ENCODE data around the gene REV1. TPM values are rescaled to one million over a fixed set of nuclear protein-coding genes. Genes with fewer than 3 reads are reported as not detected.

REV1 gene
- total RNA-seq, 2 donors from 2014 or later: 30.7 to 34.3 TPM

- intact Hi-C loops (cut with DNase I): no loop called here
- no peak for DNase-seq (ENCODE audit: low spot score)
Measured at GRCh38 chr2:99467390-99467789, 22.4 kb downstream of the REV1 start.

- intact Hi-C loops (cut with DNase I): no loop called here
Measured at GRCh38 chr2:99461828-99462483, 27.9 kb downstream of the REV1 start.

GRCh38 chr2:99458529-99458928 is 31.3 kb downstream of the REV1 start:
- no peak for DNase-seq (ENCODE audit: low spot score)
- intact Hi-C loops (cut with DNase I): no loop called here

More at GRCh38 chr2:99461828-99462483, 27.9 kb downstream of the REV1 start:
- DNase-seq (ENCODE audit: low spot score): no peak

GRCh38 chr2:99451686-99452085 is 38.1 kb downstream of the REV1 start:
- intact Hi-C loops (cut with DNase I): no loop called here
- no peak for DNase-seq (ENCODE audit: low spot score)

GRCh38 chr2:99451280-99451679 is 38.5 kb downstream of the REV1 start:
- no peak for DNase-seq (ENCODE audit: low spot score)
- intact Hi-C loops (cut with DNase I): no loop called here

GRCh38 chr2:99450199-99450598 is 39.6 kb downstream of the REV1 start:
- DNase-seq (ENCODE audit: low spot score): no peak
- intact Hi-C loops (cut with DNase I): no loop called here

DNA sequence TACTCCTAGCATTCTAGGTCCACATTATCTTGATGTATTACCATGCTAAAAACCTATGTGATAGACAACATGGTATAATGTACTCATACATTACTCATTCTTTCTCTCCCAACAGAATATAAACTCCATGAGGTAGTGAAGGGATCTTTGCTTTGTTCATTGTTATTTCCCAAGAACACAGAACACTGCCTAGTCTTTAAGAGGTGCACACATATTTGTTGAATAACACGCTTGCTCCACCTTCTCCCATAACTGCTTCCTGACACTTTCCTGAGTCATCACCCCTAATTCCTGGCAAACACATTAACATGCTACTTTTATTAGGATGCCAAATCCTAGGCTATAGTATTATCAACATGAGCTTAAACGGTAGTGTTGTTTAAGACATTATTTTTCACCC is 41.3 kb downstream of the REV1 start:
- no peak for DNase-seq (ENCODE audit: low spot score)
- intact Hi-C loops (cut with DNase I): no loop called here

DNA sequence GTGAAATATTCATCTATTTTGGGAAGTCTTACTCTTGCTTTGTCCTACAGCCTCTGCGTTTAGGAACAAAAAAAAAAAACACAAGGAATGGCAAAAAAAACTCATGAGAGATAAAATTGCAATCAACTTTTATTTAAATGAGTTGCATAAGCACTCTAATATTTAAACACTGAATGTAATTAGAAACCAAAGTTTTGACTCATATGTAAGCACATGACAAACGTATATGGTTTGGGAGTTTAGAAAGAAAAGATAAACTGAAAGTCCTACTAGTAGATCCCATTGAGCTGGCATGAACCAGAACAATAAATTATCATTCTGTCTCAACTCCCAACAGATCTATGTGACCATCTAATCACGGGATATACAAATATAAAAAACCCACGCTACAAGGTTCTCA is 44.8 kb downstream of the REV1 start:
- intact Hi-C loops (cut with DNase I): loop anchor here in 1 of 2 donors (2.0 kb wide), 1 partner anchor 44 kb away; no protein-coding TSS in a partner anchor

GRCh38 chr2:99444222-99444621 is 45.6 kb downstream of the REV1 start:
- intact Hi-C loops (cut with DNase I): loop anchor here in 1 of 2 donors (2.0 kb wide), 1 partner anchor 45 kb away; no protein-coding TSS in a partner anchor
- DNase-seq (ENCODE audit: low spot score): no peak

More for the DNA sequence above, 44.8 kb downstream of the REV1 start:
- DNase-seq (ENCODE audit: low spot score): no peak

DNA sequence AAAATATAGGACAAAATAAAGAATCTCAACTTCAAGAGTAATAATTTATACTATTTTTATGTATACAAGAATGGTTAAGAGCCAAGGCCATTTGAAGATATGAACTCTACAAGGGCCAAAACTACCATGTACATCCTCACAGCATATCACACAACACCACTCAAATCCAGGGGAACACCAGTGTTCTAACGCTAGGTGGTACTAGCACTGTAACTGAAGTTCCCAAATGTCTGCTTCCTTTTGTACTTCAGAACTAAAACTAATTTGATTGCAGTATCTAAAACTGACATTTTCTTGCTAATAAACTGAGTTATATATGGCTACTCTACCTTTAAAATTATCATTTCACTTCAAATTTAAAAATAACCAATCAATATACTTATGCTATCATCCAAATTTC is 47.0 kb downstream of the REV1 start:
- intact Hi-C loops (cut with DNase I): no loop called here
- DNase-seq (ENCODE audit: low spot score): no peak

GRCh38 chr2:99439971-99440505 is 49.8 kb downstream of the REV1 start:
- no peak for DNase-seq (ENCODE audit: low spot score)
- intact Hi-C loops (cut with DNase I): no loop called here

DNA sequence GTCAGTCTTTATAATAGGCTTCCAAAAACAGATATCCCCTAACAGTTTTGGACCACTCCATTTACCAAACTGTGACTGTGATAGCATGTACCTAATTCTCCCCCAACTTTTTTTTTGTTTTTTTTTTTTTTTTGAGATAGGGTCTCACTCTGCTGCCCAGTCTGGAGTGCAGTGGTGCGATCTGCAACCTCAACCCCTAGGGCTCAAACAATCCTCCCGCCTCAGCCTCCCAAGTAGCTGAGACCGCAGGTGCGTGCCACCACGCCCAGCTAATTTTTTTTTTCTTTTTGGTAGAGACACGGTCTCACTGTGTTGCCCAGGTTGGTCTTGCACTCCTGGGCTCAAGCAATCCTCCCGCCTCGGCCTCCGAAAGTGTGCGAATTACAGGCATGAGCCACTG is 52.9 kb downstream of the REV1 start:
- DNase-seq (ENCODE audit: low spot score): no peak
- intact Hi-C loops (cut with DNase I): no loop called here

DNA sequence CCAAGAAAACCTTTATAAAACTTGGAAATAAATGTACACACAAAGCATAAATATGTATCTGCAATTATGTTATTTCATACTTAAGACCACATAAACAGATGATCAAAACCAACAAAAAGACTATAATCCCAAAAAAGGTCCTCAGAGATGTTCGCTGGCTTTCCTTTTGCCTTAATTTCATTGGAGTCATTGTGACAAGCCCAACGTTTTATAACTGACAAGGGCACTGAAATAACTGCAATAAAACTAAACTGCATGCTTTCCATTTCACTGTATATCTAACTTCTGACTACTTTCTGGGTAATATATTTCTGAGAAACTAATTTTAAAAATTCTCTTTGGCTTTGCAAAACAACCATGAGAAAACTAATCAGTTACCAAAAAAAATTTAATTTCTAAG is 56.5 kb downstream of the REV1 start:
- no peak for DNase-seq (ENCODE audit: low spot score)
- intact Hi-C loops (cut with DNase I): no loop called here

- no peak for DNase-seq (ENCODE audit: low spot score)
- intact Hi-C loops (cut with DNase I): no loop called here
Measured at GRCh38 chr2:99431587-99432275, 58.1 kb downstream of the REV1 start.

DNA sequence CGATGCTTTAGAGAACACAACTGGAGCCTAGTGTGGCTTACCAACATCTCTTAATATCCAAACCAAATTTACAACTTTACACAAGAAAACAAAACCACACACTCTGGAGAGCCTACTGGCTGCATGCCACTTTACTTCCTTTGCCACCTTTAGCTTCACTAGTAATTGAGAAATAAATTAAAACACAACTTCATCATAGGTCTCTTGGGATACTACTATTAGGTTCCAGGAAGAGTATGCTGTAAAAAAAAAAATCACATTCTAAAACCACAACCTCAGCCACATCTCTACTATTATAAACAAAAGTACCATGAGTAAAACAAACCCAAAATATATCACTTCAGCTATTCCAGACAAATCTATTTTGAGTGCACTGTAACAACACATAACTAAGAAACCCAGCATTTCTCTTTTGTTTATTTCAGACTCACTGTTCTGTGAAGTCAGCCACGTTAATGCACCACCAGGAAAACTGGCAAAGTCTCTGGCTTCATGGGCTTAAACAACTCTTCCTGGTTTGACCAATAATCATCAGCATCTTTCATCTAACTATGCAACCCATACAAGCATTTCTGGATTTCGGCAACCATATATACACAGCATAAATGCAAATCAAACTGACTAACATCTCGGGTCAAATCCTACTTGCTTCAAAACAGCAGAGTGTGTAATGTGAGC is 59.1 kb downstream of the REV1 start:
- DNase-seq (ENCODE audit: low spot score): no peak
- intact Hi-C loops (cut with DNase I): no loop called here

DNA sequence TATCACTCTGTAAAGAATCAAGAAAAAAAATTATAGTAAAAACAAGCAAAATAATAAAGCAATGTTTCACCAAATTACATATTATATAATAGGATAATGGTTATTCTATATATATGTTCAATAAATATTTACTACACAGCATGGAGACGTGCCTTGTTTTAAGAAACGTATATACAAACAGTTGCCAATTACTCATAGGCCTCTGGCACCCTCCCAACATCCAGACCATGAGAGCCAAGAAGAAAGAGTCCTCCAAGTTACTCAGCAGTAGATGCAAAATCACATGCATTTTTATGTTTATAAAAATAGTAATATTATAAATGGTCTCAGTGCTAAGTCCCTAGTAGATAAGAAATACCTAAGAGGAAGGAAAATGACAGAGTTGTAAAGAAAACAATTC is 64.8 kb downstream of the REV1 start:
- intact Hi-C loops (cut with DNase I): no loop called here
- no peak for DNase-seq (ENCODE audit: low spot score)

- intact Hi-C loops (cut with DNase I): no loop called here
Measured at GRCh38 chr2:99424371-99424770, 65.4 kb downstream of the REV1 start.

DNA sequence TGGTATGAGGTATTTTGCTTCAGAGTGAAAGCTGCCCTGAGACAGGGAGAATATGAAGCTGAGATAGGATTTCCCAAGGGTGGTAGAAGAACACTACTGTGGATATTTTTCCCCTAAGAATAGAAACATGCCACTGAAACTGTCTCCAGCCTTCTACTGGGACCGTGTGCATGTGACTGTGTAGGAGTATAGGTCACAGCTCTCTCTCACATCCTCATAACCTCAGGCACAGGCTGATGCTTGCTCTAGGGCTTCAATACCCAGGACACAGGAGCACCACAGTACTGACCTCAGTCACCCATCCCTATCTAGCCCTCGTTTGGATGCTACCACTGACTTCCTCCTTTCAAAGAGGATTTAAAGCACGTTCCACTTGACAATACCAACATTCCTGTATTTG is 67.2 kb downstream of the REV1 start:
- intact Hi-C loops (cut with DNase I): no loop called here
- no peak for DNase-seq (ENCODE audit: low spot score)

More at GRCh38 chr2:99424371-99424770, 65.4 kb downstream of the REV1 start:
- no peak for DNase-seq (ENCODE audit: low spot score)

DNA sequence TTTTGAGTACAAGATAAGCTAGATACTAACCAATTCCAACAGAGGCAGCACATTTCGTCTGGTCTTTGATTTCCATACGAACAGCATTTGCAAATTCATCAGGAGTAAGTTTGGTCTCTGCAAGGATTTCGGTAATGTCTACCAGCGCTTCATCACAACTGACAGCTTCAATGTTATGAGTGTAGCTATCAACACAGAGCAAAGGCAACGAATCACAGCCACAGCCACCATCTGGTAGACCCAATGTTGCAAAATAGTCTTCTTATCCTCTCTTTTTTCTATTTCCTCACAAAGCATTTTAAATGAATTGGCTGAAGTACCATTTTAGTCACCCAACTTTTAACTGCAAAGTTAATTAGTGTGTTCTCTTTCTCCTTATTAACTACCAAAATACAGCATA is 68.3 kb downstream of the REV1 start:
- DNase-seq (ENCODE audit: low spot score): no peak
- intact Hi-C loops (cut with DNase I): no loop called here

GRCh38 chr2:99420751-99421299 is 69.0 kb downstream of the REV1 start:
- intact Hi-C loops (cut with DNase I): no loop called here
- no peak for DNase-seq (ENCODE audit: low spot score)
